Measurements from ENCODE around the gene DEGS1.
"Not testable (repeated sequence)": the region's sequence is repeated elsewhere in the genome, so short reads cannot be mapped to it uniquely, and the experiment has no call there.

DEGS1 gene

GRCh38 chr1:224205438-224205840, 22.4 kb downstream of the DEGS1 start:
- no peak for TF ChIP-seq CTCF (IDR thresholded peaks at IDR 0.05; ENCODE audit: extremely low read depth, insufficient read depth, missing control alignments)
- DNase-seq (ENCODE audit: low spot score), result no peak
- in situ Hi-C loops (cut with MboI; ENCODE audit: low pct_unique_long_range_greater_than_20kb, low sequenced_read_pairs, unreplicated experiment), result no loop called here

DNA sequence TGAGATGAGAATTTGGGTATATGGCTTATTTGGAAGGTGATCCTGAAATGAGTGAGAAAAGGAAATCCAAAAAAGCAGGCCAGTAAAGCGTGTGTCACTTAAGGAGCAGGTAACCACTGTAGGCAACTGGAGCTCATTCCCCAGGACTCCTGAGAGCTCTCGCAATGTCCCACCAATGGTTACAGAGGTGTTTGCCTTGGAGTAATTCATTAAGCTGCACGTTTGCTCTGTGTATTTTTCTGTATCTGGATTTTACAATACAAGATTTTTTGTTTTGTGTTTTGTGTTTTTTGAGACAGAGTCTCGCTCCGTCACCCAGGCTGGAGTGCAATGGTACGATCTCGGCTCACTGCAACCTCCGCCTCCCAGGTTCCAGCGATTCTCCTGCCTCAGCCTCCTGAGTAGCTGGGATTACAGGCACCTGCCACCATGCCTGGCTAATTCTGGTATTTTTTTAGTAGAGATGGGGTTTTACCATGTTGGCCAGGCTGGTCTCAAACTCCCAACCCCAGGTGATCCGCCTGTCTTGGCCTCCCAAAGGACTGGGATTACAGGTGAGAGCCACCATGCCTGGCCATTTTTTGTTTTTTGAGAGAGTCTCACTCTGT, 23.0 kb downstream of the DEGS1 start:
- DNase-seq (ENCODE audit: low spot score); in situ Hi-C loops (cut with MboI; ENCODE audit: low pct_unique_long_range_greater_than_20kb, low sequenced_read_pairs, unreplicated experiment): not testable (repeated sequence)

DNA sequence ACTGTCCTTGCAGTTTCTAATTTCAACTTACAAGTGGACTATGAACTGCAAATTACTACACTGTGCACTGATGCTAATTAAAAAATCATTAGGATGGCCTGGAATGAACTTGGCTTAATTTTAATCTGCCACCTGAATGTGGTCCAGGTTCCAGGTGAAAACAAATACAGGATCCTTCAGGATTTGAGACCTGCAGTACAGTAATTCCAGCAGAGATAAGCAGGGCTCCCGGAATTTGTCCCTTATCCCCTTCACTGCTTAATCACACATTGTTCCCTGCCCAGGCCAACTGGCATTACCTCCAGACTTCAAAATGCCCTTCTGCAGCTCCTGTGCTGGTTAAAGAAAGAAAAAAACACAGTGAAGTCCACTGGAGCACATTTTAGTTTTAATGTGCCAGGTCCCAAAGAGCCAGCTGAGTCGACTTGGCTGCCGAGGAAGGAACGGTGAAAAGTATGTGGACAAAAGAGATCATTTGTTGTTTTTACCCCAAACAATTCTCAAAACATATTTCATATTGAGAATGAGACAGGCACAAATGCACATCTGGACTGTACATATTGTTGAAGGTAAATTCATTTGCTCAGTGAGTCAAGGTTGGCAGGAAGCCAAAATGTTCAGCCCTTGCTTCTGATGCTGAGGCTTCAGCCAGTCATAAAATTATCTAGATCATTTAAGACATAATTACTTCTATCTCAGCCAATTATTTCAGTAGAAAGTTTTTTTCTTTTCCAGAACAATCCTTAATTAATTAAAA, 28.3 kb downstream of the DEGS1 start:
- in situ Hi-C loops (cut with MboI; ENCODE audit: low pct_unique_long_range_greater_than_20kb, low sequenced_read_pairs, unreplicated experiment), result no loop called here
- TF ChIP-seq CTCF (IDR thresholded peaks at IDR 0.05; ENCODE audit: extremely low read depth, insufficient read depth, missing control alignments), result no peak
- DNase-seq (ENCODE audit: low spot score), result no peak

DNA sequence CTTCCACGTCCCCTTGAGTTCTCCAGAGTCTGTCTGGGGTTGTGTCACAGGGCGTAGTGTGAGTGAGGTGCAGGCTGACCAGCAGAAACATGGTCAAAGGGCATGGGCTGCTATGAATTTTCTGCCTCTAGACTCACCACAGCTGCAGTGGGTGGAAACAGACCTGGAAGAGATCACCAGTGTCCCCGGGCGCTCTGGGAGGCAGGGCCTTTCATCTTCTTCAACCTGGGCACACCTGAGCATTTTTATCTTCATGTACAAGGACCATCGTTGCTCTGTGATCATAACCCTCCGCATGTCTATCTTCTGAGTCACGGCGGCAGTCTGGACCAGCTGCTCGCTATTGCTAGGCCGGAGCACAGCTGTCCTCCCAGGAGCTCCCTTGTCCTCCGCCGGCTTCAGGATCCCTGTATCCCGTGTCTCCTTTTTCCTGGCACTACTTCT, 29.6 kb downstream of the DEGS1 start:
- DNase-seq (ENCODE audit: low spot score), result no peak
- TF ChIP-seq CTCF (IDR thresholded peaks at IDR 0.05; ENCODE audit: extremely low read depth, insufficient read depth, missing control alignments), result no peak
- in situ Hi-C loops (cut with MboI; ENCODE audit: low pct_unique_long_range_greater_than_20kb, low sequenced_read_pairs, unreplicated experiment), result no loop called here

- TF ChIP-seq CTCF (IDR thresholded peaks at IDR 0.05; ENCODE audit: extremely low read depth, insufficient read depth, missing control alignments), result no peak
- DNase-seq (ENCODE audit: low spot score), result no peak
Observed at GRCh38 chr1:224213438-224214119, 30.5 kb downstream of the DEGS1 start.

GRCh38 chr1:224216382-224216781, 33.3 kb downstream of the DEGS1 start:
- TF ChIP-seq CTCF (IDR thresholded peaks at IDR 0.05; ENCODE audit: extremely low read depth, insufficient read depth, missing control alignments), result no peak
- in situ Hi-C loops (cut with MboI; ENCODE audit: low pct_unique_long_range_greater_than_20kb, low sequenced_read_pairs, unreplicated experiment), result no loop called here
- DNase-seq (ENCODE audit: low spot score), result no peak

More at GRCh38 chr1:224213438-224214119, 30.5 kb downstream of the DEGS1 start:
- in situ Hi-C loops (cut with MboI; ENCODE audit: low pct_unique_long_range_greater_than_20kb, low sequenced_read_pairs, unreplicated experiment), result no loop called here
